T-cell (primary cell): ENCODE measurements around the gene HOXC10. TPM values are rescaled to one million over a fixed set of nuclear protein-coding genes. Genes with fewer than 3 reads are reported as not detected.

Experiments used
- total RNA-seq, 35 experiments: library from RNA in 6 of 35; stranded (reverse) in 6 of 35; fragments of 120-200 nt in 1 of 35; gene quantifications; one replicate each; pipeline versions ENCODE4 v1.2.1 to v1.2.4 and lab custom pipeline; 2013 to 2026

Gene HOXC10
- total RNA-seq, 5 donors from 2014 or later (not counting 1 experiment from before 2014, with no cell fraction given), result 0.30 TPM; not detected in 4

Other genes with a start within 250 kb of the HOXC10 start
- gene CISTR, start 233.2 kb upstream of the HOXC10 start, total RNA-seq, result not detected
- gene HOXC13, start 46.3 kb upstream of the HOXC10 start, total RNA-seq, result under 1 TPM in 1 of 5 donors, not detected in 4; 0.12 TPM
- gene HOXC12, start 30.2 kb upstream of the HOXC10 start, total RNA-seq, result not detected
- gene HOXC11, start 12.0 kb upstream of the HOXC10 start, total RNA-seq, result not detected
- gene HOTAIR, start 10.2 kb upstream of the HOXC10 start, total RNA-seq, result not detected
- not detected for gene HOXC9, start 15.0 kb downstream of the HOXC10 start, total RNA-seq
- not detected for gene HOXC8, start 23.8 kb downstream of the HOXC10 start, total RNA-seq
- gene HOXC6, start 43.3 kb downstream of the HOXC10 start, total RNA-seq, result not detected
- not detected for gene HOXC5, start 47.9 kb downstream of the HOXC10 start, total RNA-seq
- gene HOXC4, start 68.7 kb downstream of the HOXC10 start, total RNA-seq, result 1 to 10 TPM in 1 of 5 donors, under 1 TPM in 4; 0.36 to 1.4 (median 0.61) TPM
- gene SMUG1, start 203.8 kb downstream of the HOXC10 start, total RNA-seq, result 10 to 100 TPM; 12.5 to 31.5 (median 23.9) TPM